ENCODE results near the gene ENTPD5. TPM values are rescaled to one million over a fixed set of nuclear protein-coding genes. Genes with fewer than 3 reads are reported as not detected.
A peak's percentile ranks its signal among the peaks of the same experiment; 100 is the strongest.

Gene ENTPD5
- total and polyA plus RNA-seq, 2 of the 4 experiments (the other 2 are of a cell fraction), result 7.3 to 8.1 TPM

GRCh38 chr14:74064883-74065282 lies 45.8 kb upstream of the ENTPD5 start:
- CTCF ChIA-PET, result no interaction called here
- dilution Hi-C loops (cut with HindIII; ENCODE audit: low sequenced_read_pairs, unreplicated experiment), result no loop called here

More at GRCh38 chr14:74064883-74065282, 45.8 kb upstream of the ENTPD5 start:
- POLR2A ChIA-PET (ENCODE audit: unreplicated experiment), result no interaction called here
- ATAC-seq (ENCODE audit: low read depth) (no peak), DNase-seq (peak; percentile 11)
- in situ Hi-C loops (cut with MboI; ENCODE audit: low sequenced_read_pairs), result no loop called here
- Histone ChIP-seq H2AK9ac (replicated peaks; ENCODE audit: low read depth, low read length, poor library complexity) (no peak overlapping the region), H3K14ac (replicated peaks; ENCODE audit: low read depth, low read length) (0 out of 2 replicates have a peak overlapping the region, but pooled peaks have one; percentile 11), H3K27me3 (ENCODE audit: control insufficient read depth, insufficient read depth, low read length) (no peaks in the 10 kb centered on the region), H3K9ac (ENCODE audit: low read depth, low read length) (no peak overlapping the region), H4K8ac (ENCODE audit: low read depth in 2 of 2, low read length in 2 of 2) (no peak overlapping the region), H3K56ac (ENCODE audit: extremely low read depth, insufficient read depth, low read length) (no peak overlapping the region), H4K5ac (ENCODE audit: low read depth, low read length) (peak overlapping the region; percentile 50; the same call in 1 of the 2 replicates), H2BK15ac (ENCODE audit: low read depth, low read length) (no peak overlapping the region; the same call in 2 of the 3 replicates), H3K9me1 (ENCODE audit: insufficient read depth, low read length) (no peaks in the 10 kb centered on the region), H3K4ac (ENCODE audit: low read depth, low read length) (no peak overlapping the region), H3K9me3 (ENCODE audit: control insufficient read depth, insufficient read depth, low read length) (no peaks in the 10 kb centered on the region), H4K91ac (ENCODE audit: insufficient read depth, low read depth, low read length) (no peak overlapping the region), H2BK120ac (ENCODE audit: low read depth, low read length) (peak overlapping the region; percentile 35; the same call in 1 of the 2 replicates), H2AK5ac (ENCODE audit: low read depth, low read length) (no peak overlapping the region; the same call in 1 of the 2 replicates), H2BK5ac (ENCODE audit: low read depth, low read length, poor library complexity, severe bottlenecking) (no peak overlapping the region), H3K23ac (ENCODE audit: low read depth, low read length) (no peak overlapping the region), H3K36me3 (ENCODE audit: control insufficient read depth, insufficient read depth, low read length) (peaks cover 3% of the 10 kb centered on the region; the same call in 1 of the 2 replicates), H3K4me2 (ENCODE audit: low read depth, low read length) (peak overlapping the region; percentile 80; the same call in 1 of the 2 replicates), H2AFZ (replicated peaks; ENCODE audit: low read length, poor library complexity) (no peak overlapping the region), H3K18ac (ENCODE audit: low read depth, low read length) (peak overlapping the region; percentile 80), H3K4me1 (ENCODE audit: control insufficient read depth, insufficient read depth, low read length) (peaks cover 19% of the 10 kb centered on the region), H4K20me1 (ENCODE audit: insufficient read depth, low read length) (0 out of 2 replicates have a peak, but pooled peaks cover 4% of the 10 kb centered on the region), H3K27ac (ENCODE audit: insufficient read depth, low read length) (no peak overlapping the region), H3K4me3 (ENCODE audit: insufficient read depth, low read depth, low read length) (no peak overlapping the region), H3K79me1 (ENCODE audit: low read depth in 1 of 2, low read length in 2 of 2) (no peaks in the 10 kb centered on the region), H2BK20ac (ENCODE audit: low read depth, low read length) (no peak overlapping the region)
- WGBS, 2 experiments (ENCODE audit: extremely low coverage in 2 of 2, insufficient read length in 1 of 2), result no CpG with 5 or more reads among the region's 3 CpGs
- no TSS peak for BruUV-seq (replicated peaks)
- intact Hi-C loops (cut with micrococcal nuclease), result no loop called here
- TF ChIP-seq USF2 (IDR thresholded peaks at IDR 0.05; ENCODE audit: low read depth, low read length) (no peak), MAZ (IDR thresholded peaks at IDR 0.05; ENCODE audit: borderline replicate concordance, low read depth, low read length) (no peak), BHLHE40 (IDR thresholded peaks at IDR 0.05; ENCODE audit: low read depth, low read length) (no peak), SMC3 (IDR thresholded peaks at IDR 0.05; ENCODE audit: low read depth, low read length) (no peak), MXI1 (IDR thresholded peaks at IDR 0.05; ENCODE audit: borderline replicate concordance, low read depth, low read length) (no peak), RAD21 (IDR thresholded peaks at IDR 0.05; ENCODE audit: low read length) (no peak), ELK1 (IDR thresholded peaks at IDR 0.05; ENCODE audit: borderline replicate concordance, low read depth, low read length) (no peak), RCOR1 (IDR thresholded peaks at IDR 0.05; ENCODE audit: insufficient replicate concordance, low read length) (no peak), POLR2A (IDR thresholded peaks at IDR 0.05; ENCODE audit: low read depth, low read length) (no peak), NFE2L2 (IDR thresholded peaks at IDR 0.05; ENCODE audit: low read depth, low read length) (no peak), MAFK (IDR thresholded peaks at IDR 0.05; ENCODE audit: low read depth, low read length) (no peak), CTCF (conservative IDR thresholded peaks at IDR 0.05; ENCODE audit: low read depth, low read length) (no peak), CHD1 (IDR thresholded peaks at IDR 0.05; ENCODE audit: low read depth, low read length) (no peak), CEBPB (IDR thresholded peaks at IDR 0.05; ENCODE audit: low read depth, low read length) (no peak), FOS (IDR thresholded peaks at IDR 0.05; ENCODE audit: low read depth, low read length) (no peak), RFX5 (IDR thresholded peaks at IDR 0.05; ENCODE audit: low read depth, low read length) (no peak)
